Choroid plexus epithelial cell (primary cell): ENCODE data around the gene MYCN.

Experiments used
- DNase-seq: peaks from one replicate; pipeline ENCODE4 v3.0.0-alpha.2; 2010; ENCODE audit warnings: low read depth
- H3K4me3 ChIP-seq: 2 replicates; pipeline ENCODE4 v1.5.1; 2011; ENCODE audit warnings: low read depth, mild to moderate bottlenecking, control low read depth, low read length, moderate library complexity
- CTCF ChIP-seq: conservative IDR thresholded peaks from 2 replicates; pipeline ENCODE4 v1.5.1; 2011; ENCODE audit warnings: low read depth, mild to moderate bottlenecking, control low read depth, inconsistent platforms, low read length, moderate library complexity

MYCN gene

GRCh38 chr2:15971351-15971750, 31.0 kb downstream of the MYCN start:
- DNase-seq = no peak
- no peak for TF ChIP-seq CTCF
- no peak overlapping the region for H3K4me3 ChIP-seq

DNA sequence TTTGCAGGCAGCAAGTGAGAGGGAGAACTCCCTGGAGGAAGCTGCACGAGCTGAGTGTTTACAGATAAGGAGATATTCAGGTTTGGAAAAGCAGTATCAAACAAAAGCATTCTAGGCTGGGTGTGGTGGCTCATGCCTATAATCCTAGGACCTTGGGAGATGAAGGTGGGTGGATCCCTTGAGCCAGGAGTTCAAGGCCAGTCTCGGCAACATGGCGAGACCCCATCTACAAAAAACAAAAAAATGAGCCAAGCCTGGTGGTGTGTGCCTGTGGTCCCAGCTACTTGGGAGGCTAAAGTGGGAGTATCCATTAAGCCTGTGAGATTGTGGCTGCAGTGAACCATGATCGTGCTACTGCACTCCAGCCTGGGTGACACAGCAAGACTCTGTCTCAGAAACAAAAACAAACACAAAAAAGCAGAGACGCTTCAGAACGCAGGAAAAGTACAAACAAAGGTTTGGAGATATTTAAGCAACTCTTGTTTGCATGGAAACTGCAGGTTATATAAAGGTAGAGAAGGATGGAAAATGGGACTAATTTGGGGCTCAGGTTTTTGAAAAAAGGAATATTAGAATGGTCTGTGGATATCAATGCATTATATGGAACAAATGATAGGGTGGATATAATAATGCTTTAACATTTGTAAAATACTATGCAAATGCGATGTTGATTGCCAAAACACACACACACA, 31.6 kb downstream of the MYCN start:
- no peak for DNase-seq
- no peak overlapping the region for H3K4me3 ChIP-seq
- TF ChIP-seq CTCF = no peak

GRCh38 chr2:15973481-15974401, 33.4 kb downstream of the MYCN start:
- DNase-seq = no peak
- no peak for TF ChIP-seq CTCF

DNA sequence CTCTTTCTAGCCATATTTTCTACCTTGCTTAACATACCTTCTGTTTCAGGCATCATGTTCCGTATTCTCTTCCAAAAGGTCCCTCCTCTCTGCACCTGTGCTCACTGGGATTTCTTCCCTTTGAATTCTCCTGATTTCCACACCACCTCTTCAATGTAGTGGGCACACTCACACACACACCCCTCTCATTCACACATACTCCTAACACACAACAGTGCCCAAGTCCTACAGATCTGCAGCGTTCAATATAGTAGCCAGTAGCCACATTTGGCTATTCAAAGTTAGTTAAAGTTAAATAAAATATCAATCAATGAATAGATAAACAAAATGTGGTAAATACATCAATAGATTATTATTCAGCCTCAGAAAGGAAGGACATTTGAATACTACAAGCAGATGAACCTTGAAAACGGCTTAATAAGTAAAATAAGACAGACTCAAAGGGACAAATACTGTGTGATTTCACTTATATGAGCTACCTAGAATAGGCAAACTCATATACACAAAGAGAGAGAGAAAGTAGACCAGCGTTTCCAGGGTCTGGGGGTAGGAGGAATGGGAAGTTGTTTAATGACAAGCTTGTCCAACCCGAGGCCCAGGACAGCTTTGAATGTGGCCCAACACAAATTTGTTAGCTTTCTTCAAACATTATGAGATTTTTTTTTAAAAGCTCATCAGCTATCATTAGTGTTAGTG, 34.4 kb downstream of the MYCN start:
- no peak for DNase-seq
- no peak for TF ChIP-seq CTCF
- H3K4me3 ChIP-seq = no peak overlapping the region

More at GRCh38 chr2:15973481-15974401, 33.4 kb downstream of the MYCN start:
- no peak overlapping the region for H3K4me3 ChIP-seq

GRCh38 chr2:15975261-15975600, 34.9 kb downstream of the MYCN start:
- no peak for TF ChIP-seq CTCF
- DNase-seq = no peak

DNA sequence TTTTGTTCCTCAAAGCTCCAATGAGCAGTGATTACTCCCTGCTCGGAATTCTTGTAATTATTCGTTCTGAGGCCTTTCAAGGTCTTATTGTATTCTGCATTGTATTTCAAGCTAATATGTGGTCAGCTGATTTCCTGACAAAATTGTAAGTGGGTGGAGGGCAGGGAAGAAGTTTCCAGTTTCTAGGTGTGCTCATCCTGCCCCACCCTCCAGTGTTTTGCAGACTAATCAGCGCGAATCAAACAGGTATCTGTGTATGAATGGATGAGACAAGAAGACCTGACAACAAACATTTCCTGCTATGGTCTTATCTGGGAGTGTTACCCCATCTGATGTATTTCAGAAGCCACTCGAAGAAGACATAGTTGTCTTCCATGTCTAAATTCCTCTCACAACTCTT, 35.3 kb downstream of the MYCN start:
- no peak overlapping the region for H3K4me3 ChIP-seq
- no peak for DNase-seq
- TF ChIP-seq CTCF = no peak

More at GRCh38 chr2:15975261-15975600, 34.9 kb downstream of the MYCN start:
- H3K4me3 ChIP-seq = no peak overlapping the region
